MG63 (cell line): ENCODE data around the gene BRI3. TPM values are rescaled to one million over a fixed set of nuclear protein-coding genes. Genes with fewer than 3 reads are reported as not detected.
A peak's percentile ranks its signal among the peaks of the same experiment; 100 is the strongest.

Source experiments
- DNase-seq: peaks from one replicate; pipeline ENCODE4 v3.0.0-alpha.2; 2020
- H3K27me3 ChIP-seq: fragments of 250-450 bp; sonication (Bioruptor Pico); 2 replicates; pipeline ENCODE4 v1.5.1; 2020; ENCODE audit warnings: mild to moderate bottlenecking, moderate library complexity
- H3K36me3 ChIP-seq: fragments of 250-450 bp; sonication (Bioruptor Pico); 2 replicates; pipeline ENCODE4 v1.5.1; 2020; ENCODE audit warnings: mild to moderate bottlenecking, moderate library complexity
- H3K4me3 ChIP-seq: fragments of 250-450 bp; sonication (Bioruptor Pico); 2 replicates; pipeline ENCODE4 v1.5.1; 2020; ENCODE audit warnings: mild to moderate bottlenecking, moderate library complexity
- H3K9me3 ChIP-seq: fragments of 250-450 bp; sonication (Bioruptor Pico); 2 replicates; pipeline ENCODE4 v1.5.1; 2020; ENCODE audit warnings: mild to moderate bottlenecking, moderate library complexity
- total RNA-seq: library from RNA; depleted of rRNA; stranded (reverse); fragments of >200 nt; shearing (Covaris generic); gene quantifications from 2 replicates; pipeline ENCODE4 v1.2.3, GENCODE V29; 2014; ENCODE audit warnings: low replicate concordance

BRI3 gene
- total RNA-seq, 1 experiment from 2014 or later, result 37.3 TPM

- Histone ChIP-seq H3K36me3 (no peaks in the 10 kb centered on the region; the same call in none of the 2 replicates), H3K27me3 (no peaks in the 10 kb centered on the region), H3K4me3 (peak overlapping the region; percentile 69), H3K9me3 (no peaks in the 10 kb centered on the region)
- DNase-seq, result no peak
These were observed 496 bp downstream of the BRI3 start for GRCh38 chr7:98281757-98282606.

GRCh38 chr7:98282703-98283102 is 1.2 kb downstream of the BRI3 start:
- DNase-seq, result no peak
- H3K9me3 ChIP-seq, result no peaks in the 10 kb centered on the region
- H3K4me3 ChIP-seq, result peak overlapping the region; percentile 69
- H3K36me3 ChIP-seq, result no peaks in the 10 kb centered on the region; the same call in none of the 2 replicates
- no peaks in the 10 kb centered on the region for H3K27me3 ChIP-seq

GRCh38 chr7:98283127-98283886 is 1.8 kb downstream of the BRI3 start:
- DNase-seq, result no peak
- Histone ChIP-seq H3K27me3 (no peaks in the 10 kb centered on the region), H3K4me3 (peak overlapping the region; percentile 69), H3K9me3 (no peaks in the 10 kb centered on the region), H3K36me3 (no peaks in the 10 kb centered on the region; the same call in none of the 2 replicates)

GRCh38 chr7:98283887-98284222 is 2.4 kb downstream of the BRI3 start:
- Histone ChIP-seq H3K36me3 (no peaks in the 10 kb centered on the region; the same call in none of the 2 replicates), H3K9me3 (no peaks in the 10 kb centered on the region), H3K27me3 (no peaks in the 10 kb centered on the region), H3K4me3 (no peak overlapping the region)
- no peak for DNase-seq

GRCh38 chr7:98284335-98285036 is 3.0 kb downstream of the BRI3 start:
- Histone ChIP-seq H3K36me3 (no peaks in the 10 kb centered on the region; the same call in none of the 2 replicates), H3K9me3 (no peaks in the 10 kb centered on the region)
- peak; percentile 55 for DNase-seq

GRCh38 chr7:98285157-98286092 is 3.9 kb downstream of the BRI3 start:
- H3K9me3 ChIP-seq, result no peaks in the 10 kb centered on the region
- H3K4me3 ChIP-seq, result no peak overlapping the region
- no peaks in the 10 kb centered on the region for H3K27me3 ChIP-seq
- H3K36me3 ChIP-seq, result no peaks in the 10 kb centered on the region; the same call in none of the 2 replicates
- DNase-seq, result no peak

More at GRCh38 chr7:98284335-98285036, 3.0 kb downstream of the BRI3 start:
- Histone ChIP-seq H3K4me3 (no peak overlapping the region), H3K27me3 (no peaks in the 10 kb centered on the region)

DNA sequence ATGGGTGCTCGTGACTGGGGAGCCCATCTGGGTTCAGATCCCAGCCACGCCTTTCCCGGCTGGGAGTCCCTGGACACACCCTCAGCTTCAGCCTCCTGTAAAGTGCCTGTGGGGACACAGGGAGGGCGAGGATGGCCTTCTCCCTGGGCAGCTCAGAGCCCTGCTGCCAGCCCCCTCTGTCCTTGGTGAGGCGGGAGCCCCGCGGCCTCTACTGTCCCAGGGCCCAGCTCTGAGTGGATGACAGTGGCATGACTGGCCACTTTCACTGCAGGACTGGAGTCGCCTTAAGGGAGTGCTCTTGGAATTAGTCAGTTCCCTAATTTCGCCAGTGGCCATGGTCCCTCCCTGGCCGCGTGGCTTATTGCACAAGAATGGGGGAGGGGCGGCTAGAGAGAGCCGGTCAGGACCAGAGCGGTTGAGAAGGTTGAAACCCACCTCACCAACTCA is 4.6 kb downstream of the BRI3 start:
- DNase-seq, result peak; percentile 35
- no peaks in the 10 kb centered on the region; the same call in none of the 2 replicates for H3K36me3 ChIP-seq
- H3K4me3 ChIP-seq, result no peak overlapping the region
- H3K9me3 ChIP-seq, result no peaks in the 10 kb centered on the region
- no peaks in the 10 kb centered on the region for H3K27me3 ChIP-seq

- no peak overlapping the region for H3K4me3 ChIP-seq
- no peaks in the 10 kb centered on the region for H3K9me3 ChIP-seq
- H3K27me3 ChIP-seq, result no peaks in the 10 kb centered on the region
- no peak for DNase-seq
- no peaks in the 10 kb centered on the region; the same call in none of the 2 replicates for H3K36me3 ChIP-seq
These were observed 5.4 kb downstream of the BRI3 start for GRCh38 chr7:98286701-98287485.

DNA sequence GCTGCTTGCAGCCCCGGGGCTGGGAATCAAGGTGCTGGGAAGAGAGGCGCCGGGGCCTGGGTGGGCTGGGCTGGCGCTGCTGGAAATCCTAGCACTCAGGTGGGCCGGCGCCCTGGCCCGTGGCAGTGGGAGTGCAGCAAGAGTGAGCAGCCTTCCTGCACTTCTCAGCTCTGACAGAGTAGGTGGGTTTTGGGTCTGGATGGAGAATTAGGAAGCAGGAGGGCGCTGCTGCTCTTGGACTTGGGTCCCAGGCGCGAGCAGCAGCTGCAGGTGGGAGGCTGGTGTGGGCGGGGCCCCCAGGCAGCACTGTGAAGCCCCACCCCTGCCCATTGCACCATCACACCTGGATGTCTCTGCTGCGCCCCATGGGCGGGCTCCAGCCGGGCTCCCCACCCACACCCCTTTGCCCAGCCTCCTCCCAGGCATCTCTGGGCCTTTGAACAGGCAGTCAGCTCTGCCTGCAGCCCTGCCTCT is 6.0 kb downstream of the BRI3 start:
- DNase-seq, result no peak
- Histone ChIP-seq H3K36me3 (no peaks in the 10 kb centered on the region; the same call in none of the 2 replicates), H3K4me3 (no peak overlapping the region), H3K27me3 (no peaks in the 10 kb centered on the region), H3K9me3 (no peaks in the 10 kb centered on the region)

DNA sequence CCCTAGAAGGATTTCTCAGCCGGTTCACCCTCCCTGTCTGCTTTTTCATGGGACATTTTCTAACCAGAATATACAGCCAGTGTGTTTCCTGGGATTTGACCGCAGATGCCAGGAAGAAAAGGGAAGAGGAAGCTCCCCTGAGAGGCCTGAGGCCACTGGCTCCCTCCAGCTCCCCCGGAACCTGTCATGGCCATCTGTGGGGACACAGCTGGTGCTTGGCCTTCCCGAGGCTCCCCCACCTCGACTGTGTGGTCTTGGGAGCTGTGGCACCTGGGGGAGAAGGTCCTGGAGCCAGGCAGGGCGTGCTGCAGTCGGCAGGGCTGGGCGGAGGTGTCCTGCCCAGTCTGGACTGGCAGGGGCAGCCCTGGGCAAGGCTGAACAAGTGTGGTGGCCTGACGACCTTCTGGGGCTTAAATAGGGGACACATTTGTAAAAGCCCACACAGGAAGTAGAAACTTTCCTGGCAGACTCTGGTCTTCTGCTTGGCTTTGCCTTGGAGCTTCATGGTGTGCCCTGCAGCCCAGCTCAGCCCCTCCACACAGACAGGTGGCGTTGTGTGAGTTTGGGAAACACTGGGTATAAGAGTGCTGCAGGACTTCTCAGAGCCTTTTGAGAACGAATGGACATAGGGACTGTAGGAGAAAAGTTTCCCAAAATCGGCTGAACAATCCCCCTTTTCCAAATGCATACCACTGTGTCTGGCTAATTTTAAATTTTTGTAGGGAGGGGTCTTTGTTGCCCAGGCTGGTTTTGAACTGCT is 6.8 kb downstream of the BRI3 start:
- Histone ChIP-seq H3K4me3 (no peak overlapping the region), H3K36me3 (no peaks in the 10 kb centered on the region; the same call in none of the 2 replicates), H3K27me3 (no peaks in the 10 kb centered on the region), H3K9me3 (no peaks in the 10 kb centered on the region)
- no peak for DNase-seq

GRCh38 chr7:98289333-98289875 is 7.9 kb downstream of the BRI3 start:
- no peak overlapping the region for H3K4me3 ChIP-seq
- H3K9me3 ChIP-seq, result no peaks in the 10 kb centered on the region
- DNase-seq, result no peak
- H3K36me3 ChIP-seq, result no peaks in the 10 kb centered on the region; the same call in none of the 2 replicates
- no peaks in the 10 kb centered on the region for H3K27me3 ChIP-seq

- no peaks in the 10 kb centered on the region; the same call in none of the 2 replicates for H3K36me3 ChIP-seq
- no peak for DNase-seq
- no peaks in the 10 kb centered on the region for H3K27me3 ChIP-seq
These were observed 10.2 kb downstream of the BRI3 start for GRCh38 chr7:98291717-98292116.

GRCh38 chr7:98293265-98293664 is 11.8 kb downstream of the BRI3 start:
- Histone ChIP-seq H3K9me3 (no peaks in the 10 kb centered on the region), H3K36me3 (no peaks in the 10 kb centered on the region; the same call in none of the 2 replicates), H3K4me3 (no peak overlapping the region), H3K27me3 (no peaks in the 10 kb centered on the region)
- DNase-seq, result no peak

More at GRCh38 chr7:98291717-98292116, 10.2 kb downstream of the BRI3 start:
- H3K4me3 ChIP-seq, result no peak overlapping the region
- H3K9me3 ChIP-seq, result no peaks in the 10 kb centered on the region

DNA sequence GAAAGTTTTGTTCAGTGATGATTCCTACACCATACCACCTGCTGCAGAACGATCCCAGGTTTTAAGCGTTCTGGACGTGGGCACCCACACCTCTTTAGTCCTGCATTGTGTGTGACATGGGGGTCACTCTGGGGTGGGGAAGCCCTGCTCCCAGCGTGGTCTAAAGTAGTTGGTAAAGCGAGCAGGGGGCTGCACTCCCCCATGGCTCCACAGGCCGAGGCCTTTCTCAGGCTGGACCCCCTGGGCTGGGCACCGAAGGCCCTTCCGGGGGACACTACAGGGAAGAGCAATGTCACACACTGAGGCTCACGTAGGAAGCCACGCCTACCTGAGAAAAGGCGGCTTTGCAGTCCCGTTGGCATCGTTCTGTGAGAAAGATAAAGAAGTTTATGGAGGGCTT is 12.3 kb downstream of the BRI3 start:
- H3K27me3 ChIP-seq, result no peaks in the 10 kb centered on the region
- H3K36me3 ChIP-seq, result no peaks in the 10 kb centered on the region; the same call in none of the 2 replicates

More for the DNA sequence above, 12.3 kb downstream of the BRI3 start:
- H3K4me3 ChIP-seq, result no peak overlapping the region
- DNase-seq, result no peak
- H3K9me3 ChIP-seq, result no peaks in the 10 kb centered on the region
